K562 (cell line): ENCODE measurements around the gene RASSF6. TPM values are rescaled to one million over a fixed set of nuclear protein-coding genes. Genes with fewer than 3 reads are reported as not detected.

Source experiments
- ATAC-seq: fragments of 200-7000 bp; cut with Tn5 transposase; 3 replicates; pipeline ENCODE4 v1.9.1; 2020; ENCODE audit warnings: moderate library complexity
- BruUV-seq: library from RNA; stranded (reverse); fragments of 400-500 nt; replicated peaks from 2 replicates; lab custom pipeline; 2021; lab: Mats Ljungman, UMichigan
- CTCF ChIA-PET: fragments of 300-600 bp; formaldehyde crosslinking; extraction: SDS; loops from one replicate; lab custom pipeline; 2021; ENCODE audit warnings: low intra/inter-chr PET ratio; lab: Yijun Ruan, JAX
- POLR2A ChIA-PET: fragments of 300-600, 350-650 bp; sonication (Branson Sonifier 250); formaldehyde crosslinking; extraction: SDS; loops from one replicate; lab custom pipeline; 2021; ENCODE audit warnings: antibody characterized with exemption, inconsistent platforms; lab: Yijun Ruan, JAX
- DNase-seq, 4 experiments: peaks; one replicate each; pipeline versions ENCODE4 v3.0.0 to v3.0.0-alpha.2; 2011 to 2018; ENCODE audit warnings: low spot score in 3 of 4, mixed read lengths in 3 of 4; ENCODE audit errors: extremely low read depth in 1 of 4
- FAIRE-seq: peaks from 2 replicates; lab custom pipeline; 2011; peaks lifted over from hg19 to GRCh38; lab: Jason Lieb, UNC
- H2AFZ ChIP-seq: 2 replicates; pipeline ENCODE4 v1.6.0; 2011; ENCODE audit warnings: low read depth, low read length, control low read depth, inconsistent platforms
- H3K27ac ChIP-seq: fragments of 200-600 bp; 3 replicates; pipeline ENCODE4 v1.8.0; 2011; ENCODE audit warnings: low read depth, mild to moderate bottlenecking, control low read depth, inconsistent platforms, low read length, moderate library complexity, mixed read lengths; ENCODE audit errors: extremely low read depth
- H3K27me3 ChIP-seq, 2 experiments: fragments of 300-600 bp in 1 of 2; 2 replicates in 1 of 2; 3 replicates in 1 of 2; pipeline versions ENCODE4 v1.6.0 to v1.8.0; 2011; ENCODE audit warnings: inconsistent platforms in 2 of 2, low read length in 2 of 2, mild to moderate bottlenecking in 1 of 2, mixed read lengths in 1 of 2, moderate library complexity in 1 of 2; ENCODE audit not compliant: control insufficient read depth in 2 of 2, insufficient read depth in 2 of 2
- H3K36me3 ChIP-seq: fragments of 300-600 bp; 3 replicates; pipeline ENCODE4 v1.8.0; 2011; ENCODE audit warnings: mild to moderate bottlenecking, low read length, inconsistent platforms; ENCODE audit not compliant: control insufficient read depth, insufficient read depth
- H3K4me1 ChIP-seq, 2 experiments: fragments of 200-600 bp in 1 of 2; replicated peaks in 1 of 2; 2 replicates in 1 of 2; 3 replicates in 1 of 2; pipeline versions ENCODE4 v1.5.1 to v1.8.0; 2011; ENCODE audit warnings: inconsistent platforms in 2 of 2, low read length in 2 of 2, mild to moderate bottlenecking in 1 of 2, mixed read lengths in 1 of 2, moderate library complexity in 1 of 2; ENCODE audit not compliant: control insufficient read depth in 2 of 2, insufficient read depth in 2 of 2
- H3K4me2 ChIP-seq: 2 replicates; pipeline ENCODE4 v1.6.1; 2011; ENCODE audit warnings: low read length, control low read depth, inconsistent platforms, mixed read lengths; ENCODE audit not compliant: insufficient read depth
- H3K4me3 ChIP-seq: fragments of 200-600 bp; sonication (generic), shearing (Covaris generic); 2 replicates; pipeline ENCODE4 v1.5.1; 2016; ENCODE audit warnings: control low read depth, inconsistent platforms
- H3K79me2 ChIP-seq: fragments of 200-600 bp; 3 replicates; pipeline ENCODE4 v1.8.0; 2011; ENCODE audit warnings: low read length, inconsistent platforms; ENCODE audit not compliant: control insufficient read depth, insufficient read depth
- H3K9ac ChIP-seq, 2 experiments: 2 replicates each; pipeline versions ENCODE4 v1.6.0 to v1.6.1; 2011; ENCODE audit warnings: low read depth in 2 of 2, low read length in 2 of 2, control low read depth in 1 of 2, inconsistent platforms in 1 of 2, mild to moderate bottlenecking in 1 of 2, mixed read lengths in 1 of 2; ENCODE audit not compliant: insufficient read depth in 1 of 2
- H3K9me1 ChIP-seq: one replicate; pipeline ENCODE4 v1.6.0; 2011; ENCODE audit warnings: inconsistent platforms, mild to moderate bottlenecking, low read length, moderate library complexity; ENCODE audit not compliant: control insufficient read depth, insufficient read depth
- H3K9me3 ChIP-seq: replicated peaks from 2 replicates; pipeline ENCODE4 v1.5.1; 2011; ENCODE audit warnings: low read depth, low read length, inconsistent platforms; ENCODE audit not compliant: control insufficient read depth, insufficient read depth
- H4K20me1 ChIP-seq: replicated peaks from 2 replicates; pipeline ENCODE4 v1.6.1; 2011; ENCODE audit warnings: low read length, inconsistent platforms, mixed read lengths; ENCODE audit not compliant: control insufficient read depth, insufficient read depth
- CHAMP1 ChIP-seq: fragments of 450-650 bp; IDR thresholded peaks from 2 replicates; pipeline ENCODE4 v1.6.1; 2016; ENCODE audit warnings: mild to moderate bottlenecking
- ELF4 ChIP-seq: fragments of 450-650 bp; formaldehyde crosslinking; IDR thresholded peaks from 2 replicates; pipeline ENCODE4 v1.4.0; 2022; ENCODE audit warnings: missing genetic modification characterization
- SIX5 ChIP-seq, 2 experiments: IDR thresholded peaks; 2 replicates each; pipeline ENCODE4 v1.6.1; 2011; ENCODE audit warnings: low read length in 2 of 2, borderline replicate concordance in 1 of 2, low read depth in 1 of 2, mild to moderate bottlenecking in 1 of 2, moderate library complexity in 1 of 2; ENCODE audit not compliant: insufficient read depth in 1 of 2
- ZNF644 ChIP-seq: fragments of 200-800 bp; sonication (Bioruptor generic); IDR thresholded peaks from 2 replicates; pipeline ENCODE4 v1.6.1; 2016; ENCODE audit warnings: low read depth, missing genetic modification characterization, missing compliant biosample characterization
- WGBS: fragments of 100-300 bp; shearing (Covaris generic); methylation state at CpG from one replicate; pipeline ENCODE4 v1.1.6; 2016; ENCODE audit warnings: low coverage, mixed read lengths; ENCODE audit not compliant: insufficient coverage; ENCODE audit errors: missing lambda C conversion rate; 5-methylcytosine and 5-hydroxymethylcytosine counted together
- in situ Hi-C: fragments of 300-500 bp; cut with MboI; formaldehyde crosslinking; loops from 4 replicates; pipeline ENCODE4 v1.15.0; 2018; ENCODE audit warnings: inconsistent platforms, mixed read lengths
- intact Hi-C: fragments of 100-400 bp; cut with micrococcal nuclease; formaldehyde crosslinking; loops from 2 replicates; pipeline ENCODE4 v1.14.2; 2022
- polyA plus RNA-seq, 8 experiments: library from polyadenylated mRNA; depleted of rRNA in 4 of 8; stranded (reverse) in 5 of 8; unstranded in 3 of 8; fragments of >200 nt; fragmentation: Nextera tagmentation in 2 of 8; fragmentation: Illumina TruSeq in 1 of 8; extraction: Ambion mirVana in 2 of 8; extraction: Trizol in 1 of 8; gene quantifications; 2 replicates each; pipeline versions ENCODE4 v1.2.1 to v1.2.3, GENCODE V29; 2011 to 2014; ENCODE audit warnings: inconsistent platforms in 1 of 8, missing spikeins in 1 of 8
- total RNA-seq, 7 experiments: library from RNA; depleted of rRNA in 6 of 7; stranded (reverse); fragments of >200 nt in 6 of 7; fragmentation: Illumina TruSeq in 2 of 7; extraction: Trizol in 2 of 7; gene quantifications; 2 replicates each; pipeline versions ENCODE4 v1.2.1 to v1.2.3, GENCODE V29; 2011 to 2021; ENCODE audit warnings: low replicate concordance in 1 of 7

The RASSF6 gene
- total and polyA plus RNA-seq, 9 of the 15 experiments (the other 6 are each of a cell fraction or from before 2014, with no cell fraction given) = under 0.01 to 0.25 (median 0.06) TPM; not detected in 1

- H3K36me3 ChIP-seq = no peaks in the 10 kb centered on the region
- CTCF ChIA-PET = no interaction called here
- H3K4me1 ChIP-seq = no peaks in the 10 kb centered on the region; a peak in 1 of 5 replicates
- no peak overlapping the region for H3K4me2 ChIP-seq
- in situ Hi-C loops = no loop called here
- no peak overlapping the region for H3K9ac ChIP-seq
- no TSS peak for BruUV-seq
- no peak overlapping the region for H3K4me3 ChIP-seq
- DNase-seq = no peak
- H3K79me2 ChIP-seq = no peaks in the 10 kb centered on the region
- TF ChIP-seq CHAMP1 (no peak), SIX5 (IDR thresholded peaks at IDR 0.05; ENCODE audit: borderline replicate concordance in 1 of 2, insufficient read depth in 1 of 2, low read depth in 1 of 2, low read length in 2 of 2) (no peak), ZNF644 (tag) (no peak), ELF4 (CRISPR knock-in tag) (no peak)
- TF ChIP-seq, all 486 proteins: peak for 0
- ATAC-seq (no peak), FAIRE-seq (no peak)
- POLR2A ChIA-PET = no interaction called here
- no peaks in the 10 kb centered on the region for H3K9me1 ChIP-seq
- H4K20me1 ChIP-seq = no peaks in the 10 kb centered on the region
- no peaks in the 10 kb centered on the region for H3K27me3 ChIP-seq
- intact Hi-C loops = no loop called here
- H2AFZ ChIP-seq = no peak overlapping the region
- no peaks in the 10 kb centered on the region for H3K9me3 ChIP-seq
- WGBS = 12% methylated on average over 3 of the region's 3 CpGs
- no peak overlapping the region for H3K27ac ChIP-seq
Measured at GRCh38 chr4:73540826-73541225, 79.4 kb downstream of the RASSF6 start.
